HG02884 (cell line): ENCODE data around the gene PRKCE.

ENCODE experiments used
- ATAC-seq: cut with Tn5 transposase; IDR thresholded peaks from one replicate; pipeline ENCODE4 v1.9.1; 2021; ENCODE audit warnings: mild to moderate bottlenecking, moderate library complexity; ENCODE audit not compliant: unreplicated experiment

The PRKCE gene

GRCh38 chr2:46151577-46151976, 500.1 kb downstream of the PRKCE start:
- no peak for ATAC-seq

GRCh38 chr2:46153996-46154753, 502.7 kb downstream of the PRKCE start:
- ATAC-seq = no peak

GRCh38 chr2:46157072-46157965, 505.8 kb downstream of the PRKCE start:
- no peak for ATAC-seq

GRCh38 chr2:46157966-46158310, 506.5 kb downstream of the PRKCE start:
- ATAC-seq = no peak

GRCh38 chr2:46158661-46159060, 507.2 kb downstream of the PRKCE start:
- ATAC-seq = no peak

- no peak for ATAC-seq
Measured at GRCh38 chr2:46160326-46160725, 508.9 kb downstream of the PRKCE start.

GRCh38 chr2:46161315-46161714, 509.8 kb downstream of the PRKCE start:
- no peak for ATAC-seq

GRCh38 chr2:46161911-46162310, 510.4 kb downstream of the PRKCE start:
- no peak for ATAC-seq

DNA sequence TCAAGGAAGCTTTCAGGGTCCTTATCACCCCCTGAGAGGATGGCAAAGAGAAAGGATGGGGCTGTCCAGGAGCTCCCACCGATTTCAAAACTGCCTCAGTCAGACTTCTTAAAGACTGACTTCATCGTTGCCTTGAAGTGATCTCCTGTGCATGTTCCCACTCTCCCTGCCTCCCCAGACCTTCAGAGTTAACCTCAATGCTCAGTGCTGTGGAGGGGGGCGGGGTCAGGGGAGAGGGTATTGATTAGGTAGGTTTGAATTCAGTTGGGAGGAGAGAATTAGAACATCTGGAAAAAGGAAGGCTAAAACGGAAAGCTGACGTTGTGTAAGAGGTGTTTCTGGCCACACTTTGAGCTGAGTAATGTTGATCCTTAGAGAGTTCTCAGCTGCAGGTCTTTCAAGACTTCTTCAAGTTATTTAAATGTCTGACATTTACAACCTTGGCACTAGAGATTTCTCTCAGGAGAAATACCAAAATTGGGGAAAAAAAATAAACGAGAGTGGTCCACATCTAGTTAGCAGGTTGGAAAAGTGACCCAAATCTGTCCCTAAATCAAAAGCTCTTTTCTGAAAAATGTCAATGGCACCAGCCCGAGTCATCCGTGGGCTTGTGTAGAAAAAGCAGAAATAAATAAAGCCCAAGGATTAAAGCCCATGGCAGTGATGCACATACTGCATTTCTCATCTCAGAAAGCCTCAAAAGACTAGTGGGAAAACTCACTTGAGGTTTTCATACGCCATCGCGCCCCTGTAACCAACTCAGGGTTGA, 511.0 kb downstream of the PRKCE start:
- no peak for ATAC-seq

- no peak for ATAC-seq
Measured at GRCh38 chr2:46163098-46163430, 511.6 kb downstream of the PRKCE start.

- ATAC-seq = no peak
Measured at GRCh38 chr2:46163804-46164528, 512.5 kb downstream of the PRKCE start.

DNA sequence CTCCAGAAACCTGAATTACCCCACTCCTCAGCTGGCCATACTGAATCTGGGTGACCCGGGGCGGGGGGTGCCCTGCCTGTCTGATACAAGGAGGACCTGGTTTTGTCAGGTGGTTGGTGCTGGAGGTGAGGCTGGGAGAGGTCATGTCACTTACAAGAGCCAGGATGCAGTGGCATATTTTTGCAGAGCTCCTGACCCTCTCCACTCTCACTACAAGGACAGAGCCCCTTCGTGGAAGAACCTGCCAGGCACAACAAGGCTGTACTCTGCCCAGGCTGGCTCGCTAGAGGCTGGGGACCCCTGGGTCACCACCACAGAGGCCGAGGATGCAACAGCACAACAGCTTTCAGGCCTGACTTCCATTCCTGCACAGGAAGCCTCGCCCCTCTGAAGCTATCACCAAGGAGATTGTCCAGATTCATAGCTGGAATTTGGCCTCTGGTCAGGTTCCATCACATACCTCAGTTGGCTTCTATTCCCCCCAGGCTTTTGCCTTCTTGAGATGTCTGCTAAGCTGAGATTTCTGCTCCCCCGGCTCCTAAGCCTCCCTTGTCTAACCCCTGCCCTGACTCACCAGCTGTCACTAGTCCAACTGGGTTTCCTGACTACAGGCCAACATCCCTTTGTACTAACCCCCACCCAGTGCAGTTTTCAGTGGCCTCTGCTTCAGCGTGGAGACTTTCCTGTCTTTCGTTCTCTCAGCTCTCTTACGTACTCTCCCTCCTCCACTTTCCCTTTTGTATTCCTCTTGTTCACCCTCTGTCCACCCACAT, 513.2 kb downstream of the PRKCE start:
- no peak for ATAC-seq

- no peak for ATAC-seq
Measured at GRCh38 chr2:46165916-46166315, 514.4 kb downstream of the PRKCE start.

- ATAC-seq = no peak
Measured at GRCh38 chr2:46167406-46167805, 515.9 kb downstream of the PRKCE start.

- ATAC-seq = no peak
Measured at GRCh38 chr2:46167924-46168323, 516.4 kb downstream of the PRKCE start.

DNA sequence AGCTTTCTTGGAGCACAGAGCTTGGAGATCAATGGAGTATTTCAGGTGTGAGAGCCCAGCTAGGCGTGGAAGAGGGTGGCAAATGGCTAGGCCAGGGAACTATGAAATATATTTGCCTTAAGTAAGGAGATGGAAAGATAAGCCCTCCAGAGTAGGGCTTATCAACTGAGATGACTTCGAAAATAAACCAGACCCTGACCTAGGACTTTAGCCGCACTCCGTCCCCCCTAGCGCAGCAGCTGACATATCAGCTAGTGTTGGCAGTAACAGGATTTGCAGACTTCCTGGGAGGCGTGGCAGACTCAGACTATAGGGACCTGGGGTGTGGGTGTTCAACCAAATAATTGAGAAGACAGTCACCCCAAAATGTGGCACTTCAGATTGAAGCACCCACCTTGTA, 518.0 kb downstream of the PRKCE start:
- ATAC-seq = no peak

GRCh38 chr2:46170026-46170425, 518.6 kb downstream of the PRKCE start:
- ATAC-seq = no peak

GRCh38 chr2:46170611-46171350, 519.3 kb downstream of the PRKCE start:
- ATAC-seq = no peak

GRCh38 chr2:46171411-46171953, 520.0 kb downstream of the PRKCE start:
- no peak for ATAC-seq
